Eye (tissue), 1 donor: Measurements from ENCODE around the gene COL9A2.
A peak's percentile ranks its signal among the peaks of the same experiment; 100 is the strongest.

ENCODE experiments used
- DNase-seq: peaks from one replicate; pipeline ENCODE4 v3.0.0-alpha.2; 2015

COL9A2 gene

DNA sequence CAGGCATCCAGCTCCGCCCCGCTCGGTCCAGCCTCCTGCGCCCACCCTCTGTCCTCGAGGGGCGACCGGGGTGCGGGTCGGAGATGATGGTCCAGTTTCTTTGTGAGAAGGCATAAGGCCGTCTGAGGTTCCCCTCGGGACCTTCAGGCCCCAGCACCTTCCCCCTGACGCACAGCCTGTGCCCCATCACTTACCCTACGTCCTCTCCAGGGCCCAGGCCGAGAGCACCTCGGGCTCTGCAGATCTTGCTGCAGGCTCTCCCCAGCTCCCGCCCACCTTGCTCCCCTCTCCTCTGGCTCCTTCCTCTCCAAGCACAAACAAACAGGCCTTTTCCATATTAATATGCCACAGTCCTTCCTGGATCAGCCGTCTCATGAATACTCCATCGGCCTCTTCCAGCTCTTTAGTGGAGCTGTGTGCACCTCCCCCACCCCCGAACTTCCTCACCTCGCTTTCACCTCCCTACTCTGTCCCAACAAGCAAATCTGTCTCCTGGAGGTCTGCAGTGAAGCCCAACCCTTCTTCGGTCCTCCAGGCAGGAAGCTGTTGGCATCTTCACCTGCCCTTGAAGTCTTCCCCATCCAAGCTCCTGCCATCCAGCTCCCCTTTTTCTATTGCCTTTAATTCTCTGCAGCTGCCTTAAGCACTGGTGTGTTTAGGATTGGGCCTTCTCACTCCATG is 448 bp upstream of the COL9A2 start:
- DNase-seq, result peak; percentile 28

DNA sequence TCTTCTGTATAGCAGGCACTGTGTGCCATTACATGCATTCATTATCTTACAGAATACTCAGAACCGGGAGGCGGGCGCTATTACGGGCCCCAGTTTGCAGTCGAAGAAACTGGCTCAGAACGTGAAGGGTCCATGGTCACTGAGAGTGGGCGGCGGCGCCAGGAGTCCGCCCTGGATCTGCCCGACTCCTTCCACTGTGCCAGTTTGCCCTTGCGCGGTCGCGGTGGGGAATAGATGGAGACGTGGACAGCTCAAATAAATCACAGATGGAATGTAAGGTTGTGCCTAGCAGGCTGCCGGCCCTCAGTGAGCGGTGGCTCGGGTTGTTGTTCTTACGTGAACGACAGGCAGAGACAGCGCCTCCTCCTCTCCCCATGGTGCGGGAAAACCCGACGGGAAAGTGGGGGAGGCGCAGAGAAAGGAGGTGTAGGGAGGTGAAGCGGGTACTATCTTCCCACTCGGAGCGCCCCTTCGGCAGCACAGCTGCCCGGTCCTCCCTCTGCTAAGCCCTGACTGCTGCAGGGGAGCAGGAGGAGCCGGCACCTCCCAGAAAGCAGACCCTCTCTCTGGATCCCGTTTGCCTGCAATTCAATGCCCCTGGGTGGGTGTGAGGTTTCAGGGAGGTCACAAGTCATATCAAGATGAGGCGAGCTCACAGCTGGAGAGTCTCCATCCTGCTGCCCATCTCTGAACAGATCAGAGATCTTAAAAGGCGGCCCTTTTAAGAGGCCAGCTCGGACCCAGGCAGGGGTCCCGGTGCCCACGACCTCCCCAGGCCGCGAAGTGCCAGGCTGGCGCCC is 1.1 kb downstream of the COL9A2 start:
- DNase-seq, result peak; percentile 82

DNA sequence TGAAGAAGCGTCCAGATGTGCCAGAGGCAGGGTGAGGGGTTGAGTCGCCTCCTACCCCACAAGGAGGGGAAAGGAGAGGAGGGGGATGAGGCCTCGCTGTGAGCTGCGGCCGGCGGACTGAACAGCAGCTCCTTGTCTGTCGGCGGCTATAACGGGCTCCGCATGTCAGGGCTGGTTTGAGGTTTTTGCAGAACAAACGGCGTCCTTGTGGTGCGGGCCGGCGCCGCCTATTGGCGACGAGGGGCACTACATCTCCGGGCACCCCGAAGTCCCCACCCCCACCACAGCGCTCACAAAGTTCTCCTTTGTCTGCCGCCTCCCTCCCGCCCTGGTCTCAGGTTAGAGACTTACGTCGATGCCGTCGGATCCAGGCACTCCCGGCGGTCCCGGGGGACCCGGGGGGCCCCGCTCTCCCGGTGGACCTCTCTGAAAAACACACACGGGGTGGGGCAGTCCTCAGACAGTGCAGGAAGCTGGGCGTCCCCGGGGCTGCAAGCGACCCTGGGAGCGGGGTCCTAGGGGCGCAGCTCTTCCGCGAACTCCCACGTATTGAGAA is 1.8 kb downstream of the COL9A2 start:
- peak; percentile 97 for DNase-seq

DNA sequence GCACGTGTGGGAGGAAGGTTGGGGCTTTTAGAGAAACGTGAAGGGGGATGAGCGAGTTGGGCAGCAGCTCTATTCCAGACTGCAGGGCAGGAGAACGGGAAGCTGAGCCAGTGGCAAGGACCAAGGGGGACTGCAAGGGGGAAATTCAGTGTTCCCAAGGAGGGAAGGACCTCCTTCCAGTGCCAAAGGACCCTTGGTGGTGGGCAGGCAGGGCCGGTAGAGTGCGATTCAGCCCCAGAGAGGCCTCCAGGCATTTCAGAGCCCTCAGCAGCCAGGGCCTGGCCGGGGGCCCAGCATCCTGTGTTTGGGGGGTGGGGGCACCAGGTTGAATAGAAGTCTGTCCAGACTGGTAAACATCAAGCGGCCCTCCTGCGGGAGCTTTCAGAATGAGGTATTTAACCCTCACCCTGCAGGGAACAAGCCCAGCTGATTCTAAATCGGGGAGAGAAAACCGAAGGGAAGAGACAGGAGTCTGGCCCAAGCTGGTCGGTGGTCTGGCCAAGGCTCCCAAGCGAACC is 2.3 kb downstream of the COL9A2 start:
- DNase-seq, result no peak

DNA sequence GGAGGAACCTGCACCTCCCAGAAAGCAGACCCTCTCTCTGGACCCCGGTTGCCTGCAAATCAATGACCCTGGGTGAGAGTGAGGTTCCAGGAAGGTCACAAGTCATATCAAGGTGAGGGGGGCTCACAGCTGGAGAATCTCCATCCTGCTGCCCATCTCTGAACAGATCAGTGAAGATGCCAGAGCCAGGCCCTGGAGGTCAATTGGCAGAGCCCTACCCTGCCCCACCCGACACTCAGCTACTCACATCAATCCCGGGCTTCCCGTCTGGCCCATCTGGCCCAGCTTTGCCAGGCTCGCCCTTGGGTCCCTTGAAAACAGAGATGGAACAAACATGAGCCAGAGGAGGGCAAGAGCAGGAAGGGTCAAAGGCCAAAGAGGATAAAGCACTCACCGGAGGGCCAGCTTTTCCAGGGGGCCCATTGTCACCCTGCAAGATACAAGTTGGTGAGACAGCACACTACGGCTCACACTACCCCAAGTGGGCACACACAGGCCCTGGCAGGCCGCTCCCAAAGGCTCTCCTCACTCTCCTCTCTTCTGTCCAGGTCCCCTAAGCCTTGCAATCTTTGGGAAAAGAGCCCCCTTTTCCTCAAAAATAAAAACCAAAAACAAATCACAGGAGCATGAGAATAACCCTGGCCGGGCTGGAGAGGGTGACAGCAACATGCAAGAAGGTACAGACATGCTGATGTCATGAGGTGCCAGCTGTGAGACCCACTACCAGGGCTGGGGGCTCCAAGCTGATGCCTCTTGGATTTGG is 2.9 kb downstream of the COL9A2 start:
- no peak for DNase-seq

DNA sequence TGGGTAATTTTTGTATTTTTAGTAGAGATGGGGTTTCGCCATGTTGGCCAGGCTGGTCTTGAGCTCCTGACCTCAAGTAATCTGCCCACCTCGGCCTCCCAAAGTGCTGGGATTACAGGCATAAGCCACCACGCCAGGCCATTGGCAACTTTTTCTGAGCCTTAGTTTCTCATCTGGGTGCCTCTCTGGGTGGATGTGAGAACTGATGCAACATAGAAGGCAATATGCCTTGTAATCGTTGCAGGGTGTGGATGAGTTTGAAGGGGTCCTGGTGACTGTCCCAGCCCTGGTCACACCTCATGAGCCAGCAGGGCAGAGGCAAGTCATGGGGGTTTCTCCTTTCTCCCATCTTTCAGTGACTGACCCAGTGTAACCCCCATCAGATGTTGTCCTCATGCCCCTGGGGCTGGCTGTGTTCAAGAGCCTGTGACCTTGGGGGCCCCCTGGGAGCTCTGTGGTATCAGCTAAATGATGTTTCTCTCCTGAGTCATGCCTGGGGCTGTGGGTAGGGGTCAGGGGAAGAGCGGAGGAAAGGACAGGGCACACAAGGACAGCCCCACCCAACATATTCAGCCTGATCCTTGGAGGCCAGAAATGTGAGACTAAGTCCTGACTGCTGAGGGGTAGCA is 3.6 kb downstream of the COL9A2 start:
- no peak for DNase-seq

DNA sequence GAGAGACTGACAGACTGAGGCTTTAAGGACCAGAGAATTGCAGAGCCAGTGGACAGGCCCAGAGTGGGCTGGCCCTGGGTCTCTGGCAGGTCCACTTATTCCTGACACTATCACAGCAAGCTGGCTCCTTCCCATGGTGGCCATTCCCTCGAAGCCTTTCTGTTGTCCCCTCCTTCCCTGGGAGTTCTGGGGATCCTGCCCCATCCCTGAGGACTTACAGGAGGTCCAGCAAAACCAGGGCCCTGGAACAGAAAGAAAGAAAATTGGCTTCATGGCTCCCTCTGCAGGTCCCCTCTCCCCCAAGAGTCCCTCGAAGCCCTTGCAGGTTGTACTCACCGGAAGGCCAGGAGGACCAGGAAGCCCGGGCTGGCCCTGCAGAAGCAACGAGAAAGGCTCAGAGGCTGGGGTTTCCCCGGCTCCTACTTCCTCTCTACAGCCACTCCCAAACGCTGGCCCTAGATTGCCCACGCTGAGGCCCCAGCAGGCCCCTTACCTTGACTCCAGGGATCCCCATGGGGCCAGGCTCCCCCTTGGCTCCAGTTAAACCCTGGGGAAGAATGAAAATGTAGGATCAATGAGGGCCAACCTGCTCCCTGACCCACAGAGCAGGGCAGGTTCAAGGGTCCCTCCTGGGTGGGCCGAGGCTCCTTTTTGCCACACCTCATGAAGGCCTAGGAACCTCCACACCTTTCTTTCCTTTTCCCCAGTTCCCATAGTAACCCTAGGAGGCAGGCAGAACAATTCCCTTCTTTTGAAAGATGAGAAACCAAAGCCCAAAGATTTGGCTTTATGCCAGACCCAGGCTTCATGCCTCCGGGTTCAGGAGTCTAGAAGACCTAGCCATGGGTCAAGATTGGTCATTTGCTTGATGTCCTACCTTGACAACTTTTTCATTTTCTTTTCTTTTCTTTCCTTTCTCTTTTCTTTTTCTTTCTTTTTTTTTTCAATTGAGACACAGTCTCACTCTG is 4.6 kb downstream of the COL9A2 start:
- no peak for DNase-seq

DNA sequence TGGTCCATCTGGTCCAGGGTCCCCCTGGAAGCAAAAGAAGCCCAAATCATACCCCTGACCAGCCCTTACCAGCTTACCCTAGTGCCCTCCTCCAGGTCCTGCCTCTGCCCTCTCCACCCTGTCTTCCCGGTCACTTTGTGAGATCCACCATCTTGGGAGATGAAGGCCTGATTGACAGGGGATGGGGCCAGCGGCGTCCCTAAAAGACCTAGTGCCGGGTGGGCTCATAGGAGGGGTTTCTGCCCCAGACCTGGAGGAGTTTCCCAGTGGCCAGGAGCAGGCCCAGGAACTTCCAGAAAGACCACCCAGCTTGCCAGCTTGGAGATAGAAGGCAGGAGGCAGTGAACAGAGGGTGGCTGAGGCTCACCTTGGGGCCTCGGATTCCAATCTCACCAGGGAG is 5.4 kb downstream of the COL9A2 start:
- no peak for DNase-seq

DNA sequence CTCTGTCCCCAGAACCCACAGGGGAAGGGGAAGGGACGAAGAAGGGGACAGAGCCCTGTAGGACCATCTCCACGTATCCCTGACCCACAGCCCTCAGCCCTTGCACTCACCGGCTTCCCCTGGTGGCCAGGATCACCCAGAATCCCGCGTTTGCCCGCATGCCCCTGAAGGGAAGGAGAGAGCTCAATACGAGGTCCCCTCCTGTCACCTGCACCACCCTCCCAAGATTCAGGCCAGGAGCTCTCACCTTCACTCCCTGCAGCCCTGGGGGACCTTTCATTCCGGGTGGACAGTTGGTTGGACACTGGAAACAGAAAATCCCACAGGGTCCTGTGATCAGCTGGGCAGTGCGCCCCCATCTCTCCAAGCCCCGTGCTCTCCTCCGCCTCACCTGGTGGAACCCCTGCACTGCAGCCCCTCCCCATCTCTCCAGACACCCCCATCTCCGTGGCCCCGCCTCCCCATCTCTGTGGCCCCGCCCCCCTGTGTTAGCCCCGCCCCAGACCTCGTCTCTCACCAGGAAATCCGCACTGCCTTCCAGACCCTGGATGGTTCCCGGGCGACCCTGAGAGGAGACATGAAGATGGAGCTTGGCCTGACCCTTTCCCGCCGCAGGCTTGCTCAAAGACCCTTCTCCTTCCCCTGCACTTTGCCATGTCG is 6.0 kb downstream of the COL9A2 start:
- DNase-seq, result no peak

DNA sequence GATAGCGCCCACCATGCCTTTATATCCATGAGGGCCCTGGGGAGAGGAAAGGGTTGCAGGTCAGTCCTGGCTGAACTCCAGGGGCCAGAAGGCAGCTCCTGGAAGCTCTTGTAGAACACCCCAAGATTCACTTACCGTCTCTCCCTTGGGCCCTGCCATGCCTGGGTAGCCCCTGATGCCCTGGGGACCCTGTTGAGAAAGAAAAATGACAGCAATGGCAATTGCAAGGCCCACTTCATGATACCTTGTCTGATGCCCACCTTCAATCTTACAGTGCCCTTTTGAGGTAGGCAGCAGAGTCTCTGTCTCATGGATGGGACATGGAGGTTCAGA is 7.0 kb downstream of the COL9A2 start:
- DNase-seq, result no peak

DNA sequence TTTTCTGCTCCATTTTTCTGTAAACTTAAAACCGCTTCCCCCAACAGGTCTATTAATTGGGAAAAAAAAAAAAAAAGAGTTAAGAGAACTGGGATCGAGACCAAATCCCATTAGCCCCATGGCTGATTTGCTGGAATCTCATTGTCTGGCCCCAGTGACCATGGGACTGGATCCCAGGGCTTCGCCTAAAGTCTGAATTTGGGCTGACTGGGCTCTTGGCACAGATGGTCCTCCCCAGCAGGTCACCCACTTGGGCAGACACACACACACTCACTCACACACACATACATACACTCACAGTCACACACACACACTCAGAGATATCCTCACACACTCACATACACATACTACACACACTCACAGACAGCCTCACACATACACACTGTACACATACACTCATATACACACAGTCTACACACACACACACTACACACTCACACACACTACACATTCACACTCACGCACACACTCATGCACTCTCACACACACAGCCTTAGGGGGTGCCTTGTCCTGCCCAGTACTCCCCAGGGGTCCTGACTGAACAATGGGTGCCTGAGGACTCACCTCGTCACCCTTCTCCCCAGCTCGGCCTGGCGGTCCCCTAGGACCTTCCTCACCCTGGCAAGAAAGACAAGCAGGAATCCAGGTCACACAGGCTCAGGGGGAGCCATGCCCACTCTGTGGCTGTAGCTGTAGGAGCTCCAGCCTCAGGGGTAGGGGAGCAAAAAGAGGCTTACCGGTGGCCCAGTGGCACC is 7.5 kb downstream of the COL9A2 start:
- DNase-seq, result peak; percentile 74

DNA sequence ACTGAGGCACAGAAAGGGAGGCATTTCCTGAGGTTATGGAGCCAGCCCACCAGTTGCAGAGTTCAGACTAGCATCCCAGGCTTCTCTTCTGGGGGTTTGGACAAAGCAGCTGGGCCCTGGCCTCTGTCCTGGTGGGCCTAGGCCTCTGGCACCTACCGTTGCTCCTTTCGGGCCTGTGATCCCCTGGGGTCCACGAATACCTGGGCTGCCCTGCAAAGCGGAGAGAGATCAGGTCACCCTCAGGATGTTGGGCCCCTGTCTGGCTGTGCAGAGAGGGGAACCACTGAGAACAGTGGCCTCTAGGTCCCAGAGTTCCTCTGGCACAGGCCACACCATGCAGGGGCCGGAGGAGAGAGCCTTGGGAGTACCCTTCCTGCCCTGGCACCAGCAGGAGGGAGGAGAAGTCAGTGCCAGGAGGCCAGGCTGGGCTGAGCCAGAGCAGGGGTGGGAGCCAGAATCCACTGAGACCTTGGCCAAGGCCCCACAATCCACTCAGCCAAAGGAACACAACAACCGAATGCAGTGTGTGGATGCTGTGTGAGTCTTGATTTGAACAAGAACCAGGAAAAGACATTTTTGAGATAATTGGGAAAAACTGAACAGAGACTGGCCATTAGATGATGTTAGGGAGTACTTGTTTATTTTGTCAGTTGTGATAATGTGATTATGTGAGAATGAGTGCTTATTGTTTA is 8.9 kb downstream of the COL9A2 start:
- no peak for DNase-seq

DNA sequence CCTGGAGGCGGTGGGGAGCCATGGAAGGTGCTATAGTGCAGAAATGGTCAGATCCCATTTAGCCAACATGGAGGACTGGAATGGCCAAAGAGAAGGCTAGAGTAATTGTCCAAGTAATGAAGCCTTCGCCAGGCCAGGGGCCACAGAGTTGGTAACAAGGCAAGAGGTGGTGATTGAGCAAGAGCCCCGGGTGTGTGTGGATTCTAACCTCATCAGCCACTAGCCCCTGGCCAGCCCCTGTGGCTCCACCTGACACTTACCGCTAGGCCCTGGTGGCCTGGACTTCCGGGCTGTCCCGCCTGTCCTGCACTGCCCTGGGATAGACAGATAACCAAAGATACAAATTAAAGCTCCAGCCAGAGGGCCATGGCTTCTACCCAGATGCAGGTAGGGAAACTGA is 9.9 kb downstream of the COL9A2 start:
- no peak for DNase-seq

DNA sequence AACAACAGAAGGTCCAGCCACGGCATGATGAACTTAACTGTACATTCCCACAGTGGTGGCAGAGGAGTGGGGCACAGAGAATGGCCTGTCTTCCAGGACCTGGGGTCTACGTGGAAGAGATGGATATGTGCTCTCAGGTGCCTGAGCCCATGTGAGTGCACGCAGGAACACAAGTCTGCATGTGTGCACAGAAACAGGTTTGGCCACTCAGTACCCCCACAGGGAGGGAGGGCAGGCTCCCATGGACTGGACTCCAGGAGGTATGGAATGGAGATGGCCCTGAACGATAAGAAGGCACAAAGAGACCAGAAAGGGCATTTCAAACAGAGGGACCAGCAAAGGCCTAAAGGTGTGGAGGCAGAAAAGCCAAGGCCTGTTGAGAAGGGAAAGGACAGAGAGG is 10.8 kb downstream of the COL9A2 start:
- DNase-seq, result no peak

DNA sequence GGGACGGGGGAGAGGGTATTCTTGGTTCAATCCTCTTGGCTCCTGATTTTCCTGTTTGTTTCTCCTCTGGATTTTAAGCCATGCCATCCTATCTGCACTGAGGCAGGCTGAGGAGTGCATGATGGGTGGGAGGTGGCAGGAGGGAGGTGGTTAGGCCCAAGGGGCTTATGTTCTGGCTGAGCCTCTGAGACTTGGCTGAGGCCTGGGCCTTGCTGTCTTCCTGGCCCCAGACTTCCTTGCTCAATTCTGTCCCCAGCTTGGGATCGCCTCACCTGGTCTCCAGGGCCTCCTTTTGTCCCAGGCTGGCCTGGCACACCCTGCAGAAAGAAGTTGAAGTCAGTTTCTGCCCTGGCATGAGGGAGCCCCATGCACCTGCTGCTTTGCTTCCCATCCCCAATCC is 11.2 kb downstream of the COL9A2 start:
- no peak for DNase-seq

DNA sequence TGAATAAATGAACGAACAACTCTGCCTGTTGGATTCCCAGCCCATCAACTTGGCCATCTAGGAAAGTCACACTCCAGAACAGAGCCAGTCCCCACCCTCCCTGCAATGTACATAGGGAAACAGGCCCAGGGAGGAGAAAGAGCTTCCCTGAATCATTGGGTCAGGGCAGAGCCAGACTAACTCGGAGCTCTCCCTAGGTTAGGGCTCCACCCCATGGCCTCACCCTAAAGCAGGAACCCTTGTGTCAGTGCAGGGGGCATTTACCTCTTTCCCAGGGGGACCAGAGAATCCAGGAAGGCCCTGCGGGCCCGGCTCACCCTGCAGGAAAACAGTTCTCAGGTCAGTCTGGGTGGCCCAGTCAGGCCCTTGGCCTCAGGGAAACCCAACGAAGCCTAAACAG is 11.6 kb downstream of the COL9A2 start:
- DNase-seq, result no peak

DNA sequence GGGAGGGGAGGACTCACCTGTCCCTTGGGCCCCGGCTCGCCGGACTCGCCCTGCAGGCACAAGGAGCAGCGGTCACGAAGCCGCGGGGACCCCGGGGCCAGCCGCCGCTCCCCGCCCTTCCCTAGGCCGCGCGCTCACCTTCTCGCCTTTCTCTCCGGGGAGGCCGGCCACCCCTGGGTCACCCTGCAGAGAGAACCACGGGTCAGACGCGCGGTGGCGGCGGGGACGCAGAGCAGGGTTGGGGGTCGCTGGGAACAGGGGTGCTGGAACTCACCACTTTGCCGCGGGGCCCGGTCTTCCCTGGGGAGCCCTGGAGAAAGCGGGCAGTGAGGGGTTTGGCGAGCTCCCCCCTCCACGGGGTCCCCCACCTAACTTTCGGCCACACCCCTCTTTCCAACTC is 13.3 kb downstream of the COL9A2 start:
- no peak for DNase-seq

DNA sequence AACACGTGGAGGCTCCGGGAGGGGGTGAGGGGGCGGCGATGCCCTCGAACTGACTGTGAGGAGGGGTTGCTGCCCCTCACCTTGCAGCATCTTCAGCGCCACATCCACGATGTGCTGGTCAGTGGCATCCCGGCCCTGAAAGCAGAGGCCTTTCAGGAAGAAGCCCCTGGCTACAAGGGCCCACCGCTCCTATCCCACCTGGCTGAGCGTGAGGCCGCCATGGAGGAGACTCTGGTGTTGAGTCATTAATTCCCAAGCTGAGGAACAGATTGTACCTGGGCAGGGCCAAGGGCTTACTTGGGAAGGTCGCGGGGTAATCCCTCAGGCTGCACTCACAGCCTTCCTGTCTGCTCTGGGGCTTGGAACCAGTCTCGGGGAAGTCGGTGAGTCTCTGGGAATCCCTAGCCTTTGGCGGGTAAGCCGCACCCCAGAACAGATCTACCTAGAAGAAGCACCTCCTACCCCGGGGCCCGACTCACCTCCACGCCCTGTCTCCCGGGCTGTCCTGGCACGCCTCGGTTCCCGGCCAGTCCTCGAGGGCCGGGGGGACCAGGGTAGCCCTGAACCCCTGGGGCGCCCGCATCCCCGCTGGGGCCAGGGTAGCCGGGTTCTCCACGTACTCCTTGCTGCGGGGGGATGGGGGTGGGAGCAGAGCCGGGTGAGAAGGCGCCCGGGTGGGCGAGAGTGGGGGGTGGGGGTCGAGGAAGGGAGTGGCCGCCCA is 13.9 kb downstream of the COL9A2 start:
- no peak for DNase-seq

DNA sequence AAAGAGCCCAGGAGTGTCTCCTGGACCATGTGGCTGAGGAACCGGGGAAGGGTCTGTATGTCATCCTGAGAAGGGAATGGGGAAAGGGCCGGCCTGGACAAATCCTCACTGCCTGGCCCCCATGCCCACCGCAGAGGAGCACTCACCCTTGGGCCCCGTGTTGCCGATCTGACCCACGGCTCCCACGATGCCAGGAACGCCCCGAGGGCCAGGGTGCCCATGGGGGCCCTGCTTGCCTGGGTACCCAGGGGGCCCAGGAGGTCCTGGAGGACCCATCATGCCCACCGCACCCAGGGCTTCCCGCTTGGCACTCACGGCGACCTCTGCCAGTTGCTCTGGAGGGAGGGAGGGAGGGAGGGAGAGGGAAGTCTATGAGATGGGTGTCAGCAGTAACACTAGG is 14.6 kb downstream of the COL9A2 start:
- no peak for DNase-seq
